Stromal cell of bone marrow (primary cell): ENCODE data around the gene TRAPPC12.
"Not testable (repeated sequence)": the region's sequence is repeated elsewhere in the genome, so short reads cannot be mapped to it uniquely, and the experiment has no call there.

ENCODE experiments used
- DNase-seq: peaks from one replicate; pipeline ENCODE4 v3.0.0-alpha.2; 2012; ENCODE audit warnings: low read depth

TRAPPC12 gene

DNA sequence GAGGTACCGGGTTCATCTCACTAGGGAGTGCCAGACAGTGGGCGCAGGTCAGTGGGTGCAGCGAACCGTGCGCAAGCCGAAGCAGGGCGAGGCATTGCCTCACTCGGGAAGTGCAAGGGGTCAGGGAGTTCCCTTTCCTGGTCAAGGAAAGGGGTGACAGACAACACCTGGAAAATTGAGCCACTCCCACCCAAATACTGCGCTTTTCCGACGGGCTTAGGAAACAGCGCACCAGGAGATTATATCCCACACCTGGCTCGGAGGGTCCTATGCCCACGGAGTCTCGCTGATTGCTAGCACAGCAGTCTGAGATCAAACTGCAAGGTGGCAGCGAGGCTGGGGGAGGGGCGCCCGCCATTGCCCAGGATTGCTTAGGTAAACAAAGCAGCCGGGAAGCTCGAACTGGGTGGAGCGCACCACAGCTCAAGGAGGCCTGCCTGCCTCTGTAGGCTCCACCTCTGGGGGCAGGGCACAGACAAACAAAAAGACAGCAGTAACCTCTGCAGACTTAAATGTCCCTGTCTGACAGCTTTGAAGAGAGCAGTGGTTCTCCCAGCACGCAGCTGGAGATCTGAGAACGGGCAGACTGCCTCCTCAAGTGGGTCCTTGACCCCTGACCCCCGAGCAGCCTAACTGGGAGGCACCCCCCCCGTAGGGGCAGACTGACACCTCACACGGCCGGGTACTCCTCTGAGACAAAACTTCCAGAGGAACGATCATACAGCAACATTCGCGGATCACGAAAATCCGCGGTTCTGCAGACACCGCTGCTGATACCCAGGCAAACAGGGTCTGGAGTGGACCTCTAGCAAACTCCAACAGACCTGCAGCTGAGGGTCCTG, 9.9 kb upstream of the TRAPPC12 start:
- DNase-seq = not testable (repeated sequence)

DNA sequence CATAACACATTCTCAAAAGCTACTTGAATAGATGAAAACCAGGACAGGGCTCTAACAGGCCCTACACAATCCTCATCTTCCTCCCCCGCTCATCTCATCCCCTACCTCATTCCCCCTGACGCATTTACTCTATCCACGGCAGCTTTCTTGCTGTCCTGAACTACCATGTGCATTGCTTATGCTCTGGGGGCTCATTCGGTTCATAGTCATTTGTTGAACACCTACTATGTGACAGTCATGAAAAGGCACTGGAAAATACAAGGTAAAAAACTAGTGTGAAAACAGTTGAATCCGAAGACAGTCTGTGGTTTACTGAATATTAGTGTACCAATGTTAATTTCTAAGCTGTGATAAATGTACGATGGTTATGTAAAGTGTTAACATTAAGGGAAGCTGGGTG, 2.7 kb upstream of the TRAPPC12 start:
- DNase-seq = no peak

DNA sequence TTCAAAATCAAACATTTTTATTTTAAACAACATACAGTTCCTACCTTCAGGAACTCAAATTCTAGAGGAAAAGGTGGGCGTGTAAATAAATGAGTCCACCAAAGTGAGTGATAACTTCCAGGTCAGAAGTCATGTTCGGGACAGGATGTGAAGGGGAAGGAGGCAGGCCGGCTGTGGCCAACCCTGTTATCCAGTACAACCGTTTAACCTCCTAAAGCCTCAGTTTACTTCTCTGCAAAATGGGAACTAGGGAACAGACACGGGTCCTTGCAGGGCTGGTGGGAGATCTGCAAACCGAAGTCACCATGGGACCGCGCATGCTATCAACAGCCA, 2.2 kb upstream of the TRAPPC12 start:
- peak; percentile 30 for DNase-seq

DNA sequence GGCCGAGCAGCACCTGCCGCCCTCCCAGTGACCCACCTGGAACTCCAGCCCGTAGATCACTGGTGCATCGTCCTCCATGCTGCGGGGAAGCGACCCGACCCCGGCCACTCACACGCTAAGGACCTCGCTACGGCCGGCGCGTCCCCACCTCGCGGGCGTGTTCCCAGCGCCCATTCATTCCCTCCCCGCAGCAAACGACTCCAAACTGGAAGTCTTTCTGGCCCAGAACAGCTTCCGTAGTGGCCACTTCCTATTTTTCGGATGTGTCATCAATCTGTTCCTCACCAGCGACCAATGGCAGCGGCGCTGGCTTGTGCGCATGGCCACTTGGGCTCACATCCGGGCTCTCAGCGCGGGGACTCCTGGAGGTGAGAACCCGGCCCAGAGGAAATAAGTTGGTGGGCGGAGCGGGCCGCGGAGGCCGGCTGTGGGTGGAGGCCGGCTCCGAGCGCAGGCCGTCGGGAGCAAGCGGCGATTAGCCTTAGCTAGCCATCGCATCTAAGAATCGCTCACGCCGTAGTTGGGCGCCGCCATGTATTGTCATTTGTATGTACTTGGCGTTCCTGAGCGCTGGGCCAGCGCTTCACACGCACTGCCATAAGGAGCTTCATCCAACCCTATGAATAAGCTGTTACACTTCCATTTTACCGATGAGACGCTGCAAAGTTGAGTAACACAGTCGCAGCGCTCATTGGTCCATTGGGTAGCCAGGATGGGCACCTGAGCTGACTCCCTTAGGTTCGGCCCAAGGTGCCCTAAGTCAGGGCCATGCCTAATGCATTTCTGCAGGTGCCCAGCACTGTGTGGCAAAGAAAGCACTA, 1.7 kb upstream of the TRAPPC12 start, which contains the start of gene EIPR1:
EIPR1 (minus strand) TSS at position 207 of the 821 bp plus-strand sequence; CDS start at position 78, 129 bp downstream.
- DNase-seq = peak; percentile 97

DNA sequence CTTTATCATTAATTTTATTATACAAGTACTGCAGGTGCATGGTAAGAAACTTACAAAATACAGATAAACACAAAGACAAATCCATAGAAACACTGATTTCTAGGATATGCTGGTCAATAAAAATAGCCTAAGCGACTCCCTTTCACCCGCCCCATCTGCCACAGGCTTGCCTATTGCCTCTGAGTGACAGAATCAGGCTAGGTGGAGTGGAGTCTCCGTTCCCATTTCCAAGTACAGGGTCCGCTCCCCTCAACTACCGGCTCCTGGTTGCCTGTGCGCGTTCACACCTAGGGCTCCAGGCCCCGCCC, 201 bp upstream of the TRAPPC12 start:
- no peak for DNase-seq

DNA sequence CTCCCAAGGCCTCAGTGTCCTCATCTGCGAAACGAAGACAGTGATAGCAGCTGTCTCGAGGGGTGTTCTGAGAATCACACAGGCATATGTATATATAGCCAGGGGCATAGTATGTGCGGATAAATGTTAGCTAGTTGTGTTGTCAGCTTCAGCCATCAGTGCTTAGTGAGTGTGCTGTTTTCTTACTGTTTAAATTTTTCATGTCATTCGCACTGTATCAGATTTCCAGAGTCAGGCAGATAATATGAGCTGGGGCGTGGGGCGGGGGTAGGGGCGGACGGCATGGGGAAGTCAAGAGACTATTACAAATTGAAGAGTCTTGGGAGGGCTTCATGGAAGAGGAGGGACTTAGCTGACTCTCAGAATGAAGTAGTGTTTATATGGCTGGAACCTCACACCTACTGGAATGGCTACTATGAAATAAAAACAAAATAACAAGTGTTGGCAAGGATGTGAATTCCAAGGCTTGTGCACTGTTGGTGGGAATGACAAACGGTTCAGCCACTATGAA, 7.0 kb downstream of the TRAPPC12 start:
- no peak for DNase-seq

DNA sequence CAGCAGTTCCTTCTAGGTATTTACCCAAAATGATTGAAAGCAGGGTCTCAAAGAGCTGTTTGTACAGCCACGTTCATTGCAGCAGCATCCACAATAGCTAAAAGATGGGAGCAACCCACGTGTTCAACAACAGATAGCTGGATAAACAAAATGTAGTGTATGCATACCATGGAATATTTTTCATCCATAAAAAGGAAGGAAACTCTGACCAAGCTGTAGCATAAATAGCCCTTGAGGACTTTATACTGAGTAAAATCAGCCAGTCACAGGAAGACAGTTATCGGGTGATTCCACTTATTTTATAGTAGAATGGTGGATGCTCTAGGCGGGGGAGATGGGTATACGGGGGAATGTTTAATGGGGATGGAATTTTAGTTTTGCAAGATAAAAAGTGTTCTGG, 7.5 kb downstream of the TRAPPC12 start:
- no peak for DNase-seq

DNA sequence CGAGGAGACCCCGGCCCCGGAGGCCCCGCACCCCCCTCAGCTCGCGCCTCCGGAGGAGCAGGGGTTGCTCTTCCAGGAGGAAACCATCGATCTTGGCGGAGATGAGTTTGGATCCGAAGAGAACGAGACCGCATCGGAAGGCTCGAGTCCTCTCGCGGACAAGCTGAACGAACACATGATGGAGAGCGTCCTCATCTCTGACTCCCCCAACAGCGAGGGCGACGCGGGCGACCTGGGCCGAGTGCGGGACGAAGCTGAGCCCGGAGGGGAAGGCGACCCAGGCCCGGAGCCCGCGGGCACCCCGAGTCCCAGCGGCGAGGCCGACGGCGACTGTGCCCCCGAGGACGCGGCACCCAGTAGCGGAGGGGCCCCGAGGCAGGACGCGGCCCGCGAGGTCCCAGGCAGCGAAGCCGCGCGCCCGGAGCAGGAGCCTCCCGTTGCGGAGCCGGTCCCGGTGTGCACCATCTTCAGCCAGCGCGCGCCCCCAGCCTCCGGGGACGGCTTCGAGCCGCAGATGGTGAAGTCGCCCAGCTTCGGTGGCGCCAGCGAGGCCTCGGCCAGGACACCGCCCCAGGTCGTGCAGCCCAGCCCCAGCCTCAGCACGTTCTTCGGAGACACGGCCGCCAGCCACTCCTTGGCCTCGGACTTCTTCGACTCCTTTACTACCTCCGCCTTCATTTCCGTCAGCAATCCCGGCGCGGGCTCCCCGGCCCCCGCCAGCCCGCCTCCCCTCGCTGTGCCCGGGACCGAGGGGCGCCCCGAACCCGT, 8.3 kb downstream of the TRAPPC12 start:
- DNase-seq = no peak

DNA sequence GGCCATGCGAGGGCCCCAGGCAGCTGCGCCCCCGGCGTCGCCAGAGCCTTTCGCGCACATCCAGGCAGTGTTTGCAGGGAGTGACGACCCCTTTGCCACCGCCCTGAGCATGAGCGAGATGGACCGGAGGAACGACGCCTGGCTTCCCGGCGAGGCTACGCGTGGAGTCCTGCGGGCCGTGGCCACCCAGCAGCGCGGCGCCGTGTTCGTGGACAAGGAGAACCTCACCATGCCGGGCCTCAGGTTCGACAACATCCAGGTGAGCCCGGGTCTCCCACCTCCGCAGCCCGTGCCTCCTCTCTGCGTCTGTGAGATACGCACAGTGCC, 8.9 kb downstream of the TRAPPC12 start:
- DNase-seq = no peak

DNA sequence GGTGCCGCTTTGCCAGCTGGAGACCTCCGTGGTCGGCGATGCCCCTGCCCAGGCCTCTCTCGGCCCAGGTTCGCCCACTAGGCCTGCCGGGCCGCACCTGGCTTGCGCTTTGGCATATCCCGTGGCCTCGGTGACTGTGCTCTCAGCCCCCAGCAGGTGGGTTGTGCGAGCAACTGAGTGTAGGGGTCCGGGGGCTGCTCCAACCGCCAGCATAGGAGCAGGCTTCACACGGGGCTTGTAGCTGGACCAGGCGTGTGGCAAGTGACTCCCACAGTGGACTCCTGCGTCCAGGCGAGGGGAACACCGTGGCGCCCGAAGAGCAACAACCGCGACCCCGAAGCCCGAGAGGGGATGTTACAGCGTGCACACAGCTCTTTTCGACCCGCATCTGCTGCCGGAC, 9.7 kb downstream of the TRAPPC12 start:
- DNase-seq = no peak

DNA sequence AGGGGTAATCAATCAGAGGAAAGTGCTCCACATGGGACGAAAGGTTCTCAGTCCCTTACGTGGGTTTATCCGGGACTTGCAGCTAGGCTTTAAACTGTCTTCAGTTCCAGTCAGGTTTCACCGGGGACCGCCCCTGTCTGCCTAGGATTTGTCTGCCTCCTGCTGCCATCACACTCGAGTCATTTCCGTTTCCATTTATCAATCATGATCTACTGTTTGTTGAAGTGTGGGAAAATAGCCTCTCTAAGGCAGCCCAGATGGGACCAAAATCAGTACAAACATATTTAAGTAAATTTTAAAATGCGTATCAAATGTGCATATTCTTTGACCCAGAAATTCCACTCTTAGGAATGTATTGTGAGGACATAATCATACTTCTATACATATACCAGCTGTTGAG, 10.5 kb downstream of the TRAPPC12 start:
- DNase-seq = no peak

DNA sequence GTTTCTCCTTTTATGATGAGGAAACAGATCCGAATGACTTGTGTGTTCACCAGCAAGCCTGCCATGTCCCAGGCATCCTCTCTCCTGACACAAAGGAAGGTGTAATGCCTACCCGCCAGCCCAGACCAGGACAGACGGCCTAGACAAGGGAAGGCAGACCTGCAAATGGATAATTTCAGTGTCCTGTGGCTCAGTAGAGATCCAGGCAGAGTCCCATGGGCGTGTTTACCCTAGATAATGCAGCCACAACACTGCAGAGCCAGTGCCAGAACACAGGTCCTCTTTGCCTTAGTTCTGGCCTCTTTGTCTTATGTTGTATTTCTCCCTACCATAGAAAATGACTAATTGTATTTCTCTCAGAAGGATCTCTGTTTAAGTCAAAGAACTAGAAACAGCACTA, 12.7 kb downstream of the TRAPPC12 start:
- no peak for DNase-seq

DNA sequence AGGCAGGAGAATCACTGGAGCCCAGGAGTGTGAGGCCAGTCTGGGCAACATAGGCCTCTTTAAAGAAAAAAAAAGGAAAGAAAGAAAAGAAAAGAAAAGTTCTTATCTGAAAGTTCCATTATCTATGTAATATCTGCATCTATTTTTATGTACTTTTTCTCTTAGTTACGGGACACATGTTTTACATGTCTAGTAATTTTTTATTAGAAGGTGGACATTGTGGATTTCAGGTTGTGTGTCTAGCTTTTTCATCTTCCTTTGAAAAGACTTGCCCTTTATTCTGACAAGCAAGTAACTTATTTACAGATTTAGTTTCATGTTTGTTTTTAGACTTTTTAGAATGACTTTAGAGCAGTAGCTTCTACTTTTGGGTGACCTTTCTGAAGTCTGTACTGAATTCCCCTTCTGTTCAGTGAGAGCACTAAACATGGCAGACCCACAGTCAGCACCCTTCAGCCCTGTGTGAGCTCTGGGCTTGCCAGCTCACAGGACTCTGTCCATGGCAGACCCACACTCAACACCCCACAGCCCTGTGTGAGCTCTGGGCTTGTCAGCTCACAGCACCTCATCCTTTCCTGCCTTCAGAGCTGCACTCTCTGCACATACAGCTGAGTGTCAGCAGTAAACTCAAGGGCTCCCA, 17.5 kb downstream of the TRAPPC12 start:
- DNase-seq = no peak

DNA sequence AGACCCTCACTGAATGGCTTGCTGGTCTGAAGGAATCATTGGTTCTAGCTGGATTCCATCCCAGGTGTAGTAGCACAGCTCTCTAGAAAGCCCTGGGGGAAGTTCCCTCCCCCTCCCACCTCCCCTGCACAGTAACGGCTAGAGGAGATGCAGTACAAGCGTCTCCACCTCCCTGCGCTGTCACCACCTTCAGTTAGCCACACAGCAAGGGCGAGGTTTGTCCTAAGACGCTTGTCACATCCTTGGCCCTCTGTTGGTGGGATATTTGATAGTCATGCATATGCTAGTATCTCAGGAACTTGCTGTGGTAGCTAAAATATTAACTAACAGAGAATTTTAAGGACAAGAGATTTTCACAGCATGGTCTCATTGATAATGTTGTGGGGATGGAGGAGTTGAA, 19.4 kb downstream of the TRAPPC12 start:
- DNase-seq = no peak

DNA sequence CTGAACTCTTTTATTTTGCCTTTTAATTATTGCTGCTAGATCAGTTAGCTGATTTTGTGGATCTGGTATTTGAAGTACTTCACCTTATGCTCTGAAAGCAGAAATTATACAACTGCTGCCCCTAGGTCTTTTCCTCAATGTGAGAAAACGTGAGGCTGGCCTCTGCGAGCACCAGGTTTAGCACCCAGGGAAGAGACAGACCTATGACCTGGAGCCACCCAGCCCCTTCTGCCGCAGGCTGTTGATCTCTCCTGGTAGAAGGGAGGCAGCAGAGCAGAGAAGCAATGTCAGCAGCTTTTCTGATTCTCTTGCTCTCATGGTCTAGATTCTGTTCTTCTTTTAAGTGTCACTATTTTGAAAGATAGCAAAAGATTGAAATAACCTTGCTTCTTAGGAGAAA, 19.9 kb downstream of the TRAPPC12 start:
- no peak for DNase-seq

DNA sequence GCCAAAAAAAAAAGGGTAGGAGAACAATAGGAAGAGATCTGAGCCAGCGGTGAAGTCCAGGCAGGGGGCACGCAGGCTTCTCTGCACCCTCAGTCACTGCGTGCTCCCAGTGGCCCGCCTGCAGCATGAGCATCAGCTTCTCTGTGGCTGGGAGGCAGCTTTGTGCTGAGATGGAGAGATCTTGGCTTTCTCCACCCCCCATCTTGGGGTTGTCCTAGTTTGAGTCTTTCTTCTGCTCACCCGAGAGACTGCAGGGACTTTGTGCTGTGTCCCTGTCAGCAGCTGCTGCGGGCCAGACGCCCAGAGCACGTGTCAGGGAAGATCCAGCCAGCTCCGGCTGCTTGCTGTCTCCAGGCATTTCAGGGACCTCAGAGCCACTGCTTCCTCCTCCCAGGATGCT, 20.3 kb downstream of the TRAPPC12 start:
- no peak for DNase-seq

DNA sequence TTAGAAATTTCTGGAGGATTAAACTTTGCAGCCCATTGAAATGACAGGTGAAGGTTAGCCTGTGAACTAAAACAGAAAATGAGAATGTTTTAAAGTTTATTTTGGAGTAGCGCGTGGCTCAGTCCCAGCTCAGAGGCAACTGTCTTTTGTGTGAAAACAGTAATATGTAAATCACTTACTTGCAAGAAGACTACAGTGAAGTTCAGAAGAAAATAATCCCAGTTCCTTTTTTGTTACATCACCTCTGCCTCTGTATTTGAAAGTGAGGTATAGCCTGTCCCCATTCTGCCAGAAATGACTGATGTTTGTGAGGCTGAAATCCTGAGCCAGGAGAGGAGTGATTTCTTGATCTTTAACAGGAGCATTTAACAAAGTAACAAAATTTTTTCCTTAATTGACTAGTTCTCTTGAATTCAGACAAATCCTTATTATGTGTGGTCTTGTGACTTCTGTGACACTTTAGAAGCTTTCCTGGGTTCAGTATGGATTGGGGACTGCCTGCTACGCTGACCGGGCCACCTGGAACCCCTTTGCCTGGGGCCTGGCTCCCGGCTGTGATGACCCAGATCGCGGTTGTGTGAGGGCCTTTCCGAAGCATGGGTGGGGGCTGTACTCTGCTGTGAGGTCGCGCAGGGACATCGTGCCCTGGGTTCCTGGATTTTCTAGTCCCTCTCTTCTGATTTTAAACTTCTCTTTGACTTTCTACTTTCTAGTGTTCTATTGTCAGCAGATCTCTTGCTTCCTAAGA, 24.3 kb downstream of the TRAPPC12 start:
- DNase-seq = no peak

DNA sequence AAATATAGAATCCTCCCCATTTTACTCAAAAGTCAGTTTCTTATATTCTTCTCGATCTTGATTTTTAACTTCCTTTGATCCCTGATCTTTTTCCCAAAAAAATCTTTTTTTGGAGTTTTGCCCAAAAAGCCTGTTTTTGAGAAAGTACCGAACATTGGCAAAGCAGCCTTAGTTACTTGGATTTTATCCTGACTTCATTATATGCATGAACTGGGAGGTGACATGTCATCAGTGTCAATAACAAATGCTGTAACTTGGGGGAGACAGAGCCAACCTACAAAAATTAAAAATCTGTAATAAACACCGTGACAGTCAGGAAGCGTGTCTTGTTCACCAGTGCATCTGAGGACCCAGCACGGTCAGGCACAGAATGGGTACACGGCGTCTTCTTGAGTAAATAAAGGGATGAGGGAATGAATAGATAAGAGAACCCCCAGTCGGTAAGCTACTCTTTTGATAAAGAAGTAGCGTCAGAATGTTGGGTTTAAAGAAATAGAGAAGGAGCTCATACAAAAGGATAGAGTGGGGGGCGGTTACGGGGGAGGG, 24.9 kb downstream of the TRAPPC12 start:
- DNase-seq = no peak

DNA sequence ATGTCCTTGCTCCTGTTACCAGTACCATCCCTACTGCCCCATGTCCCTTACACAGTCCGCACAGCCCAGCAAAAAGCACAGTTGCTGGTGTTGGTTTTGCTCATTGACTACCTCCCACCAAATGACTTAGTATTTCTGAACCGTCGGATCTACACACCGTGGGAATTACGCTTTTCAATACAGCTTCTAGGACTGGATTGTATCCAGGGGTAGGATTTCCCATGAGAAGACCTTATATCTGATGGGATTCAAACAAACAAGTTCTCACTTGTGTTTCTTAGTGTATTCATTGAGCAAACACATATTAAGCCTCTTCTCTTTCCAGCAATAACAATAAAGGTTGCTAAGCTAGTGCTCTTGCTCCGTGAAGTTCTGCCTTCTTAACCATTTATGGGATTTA, 25.8 kb downstream of the TRAPPC12 start:
- no peak for DNase-seq

DNA sequence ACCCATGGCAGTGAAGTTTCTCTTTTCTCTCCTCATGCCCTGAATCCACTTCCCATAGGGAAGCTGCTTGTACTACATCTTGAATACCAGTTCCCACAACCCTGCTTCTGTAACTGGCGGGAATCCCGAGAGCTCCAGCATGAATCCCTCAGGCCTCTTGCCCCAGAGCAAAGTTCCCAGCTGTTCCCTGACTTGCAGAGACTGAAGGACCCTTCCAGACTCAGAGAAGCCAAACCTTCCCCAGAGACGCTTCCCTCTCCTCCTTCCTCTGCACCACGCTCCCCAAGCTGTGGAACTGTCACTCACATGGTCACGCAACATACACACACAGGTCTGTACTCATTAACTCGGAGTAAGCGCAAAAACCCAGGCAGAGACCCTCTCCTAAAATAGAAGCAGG, 26.4 kb downstream of the TRAPPC12 start:
- DNase-seq = no peak

DNA sequence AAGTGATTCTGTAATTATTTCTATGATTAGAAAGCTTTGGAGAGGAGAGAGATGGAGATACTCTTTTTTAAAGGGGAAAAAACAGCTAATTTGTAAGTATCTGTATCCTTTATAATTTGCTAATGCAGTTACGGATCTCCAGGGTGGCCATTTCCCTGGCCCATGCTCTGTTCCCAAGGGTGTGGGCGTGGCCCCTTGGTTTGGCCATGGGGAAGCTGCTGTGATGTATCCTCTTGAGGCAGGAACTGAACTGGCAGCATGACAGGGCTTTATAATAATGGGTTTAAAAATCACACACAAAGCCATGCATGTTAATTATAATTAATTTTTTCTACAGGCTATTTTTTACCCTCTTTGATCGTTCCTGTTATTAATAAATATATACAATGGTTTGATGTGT, 27.0 kb downstream of the TRAPPC12 start:
- no peak for DNase-seq
